H1 (cell line): ENCODE measurements around the gene POLD1. TPM values are rescaled to one million over a fixed set of nuclear protein-coding genes. Genes with fewer than 3 reads are reported as not detected.

Source experiments
- CTCF ChIA-PET: fragments of 300-600 bp; sonication (Branson Sonifier 250); formaldehyde crosslinking; loops from one replicate; lab custom pipeline; 2021; ENCODE audit not compliant: partially characterized antibody; lab: Charles Lee
- POLR2A ChIA-PET: fragments of 300-600 bp; sonication (Branson Sonifier 250); formaldehyde crosslinking; loops from one replicate; lab custom pipeline; 2021; ENCODE audit warnings: inconsistent platforms; ENCODE audit not compliant: partially characterized antibody; lab: Charles Lee
- DNase-seq, 2 experiments: peaks; one replicate each; pipeline versions ENCODE4 v3.0.0 to v3.0.0-alpha.2; 2010 to 2022; ENCODE audit warnings: low spot score in 2 of 2, low read depth in 1 of 2, mixed read lengths in 1 of 2
- FAIRE-seq: peaks from 2 replicates; lab custom pipeline; 2011; peaks lifted over from hg19 to GRCh38; lab: Jason Lieb, UNC
- H2AFZ ChIP-seq: 2 replicates; pipeline ENCODE4 v1.8.1; 2012; ENCODE audit warnings: low read length, inconsistent platforms
- H2AK5ac ChIP-seq: 2 replicates; pipeline ENCODE4 v1.6.1; 2013; ENCODE audit warnings: low read depth, low read length
- H2BK120ac ChIP-seq: replicated peaks from 2 replicates; pipeline ENCODE3; 2013; ENCODE audit warnings: low read depth, low read length, inconsistent platforms
- H2BK12ac ChIP-seq: 2 replicates; pipeline ENCODE4 v1.6.1; 2013; ENCODE audit warnings: low read depth, low read length
- H2BK15ac ChIP-seq: 2 replicates; pipeline ENCODE4 v1.6.1; 2013; ENCODE audit warnings: low read length
- H2BK20ac ChIP-seq: 2 replicates; pipeline ENCODE4 v1.6.1; 2013; ENCODE audit warnings: low read length
- H2BK5ac ChIP-seq: 2 replicates; pipeline ENCODE4 v1.6.1; 2013; ENCODE audit warnings: low read depth, low read length
- H3K14ac ChIP-seq: 2 replicates; pipeline ENCODE4 v1.6.1; 2013; ENCODE audit warnings: inconsistent platforms; ENCODE audit not compliant: insufficient read length
- H3K18ac ChIP-seq: 2 replicates; pipeline ENCODE4 v1.6.1; 2013; ENCODE audit warnings: low read length; ENCODE audit errors: extremely low read depth
- H3K23ac ChIP-seq: 2 replicates; pipeline ENCODE4 v1.6.1; 2013; ENCODE audit warnings: inconsistent platforms; ENCODE audit not compliant: insufficient read length
- H3K23me2 ChIP-seq: 2 replicates; pipeline ENCODE4 v1.6.1; 2013; ENCODE audit warnings: low read depth, low read length
- H3K27ac ChIP-seq: 2 replicates; pipeline ENCODE4 v1.6.1; 2011; ENCODE audit warnings: low read depth, low read length, inconsistent platforms
- H3K27me3 ChIP-seq, 4 experiments: replicated peaks in 1 of 4; 1 replicate in 1 of 4; 2 replicates in 3 of 4; pipeline versions ENCODE4 v1.6.1 to v1.8.1; 2011 to 2013; ENCODE audit warnings: low read length in 3 of 4, mild to moderate bottlenecking in 3 of 4, inconsistent platforms in 2 of 4, mixed read lengths in 2 of 4, moderate library complexity in 1 of 4; ENCODE audit not compliant: control insufficient read depth in 3 of 4, insufficient read depth in 3 of 4; ENCODE audit errors: extremely low read depth in 1 of 4
- H3K36me3 ChIP-seq, 4 experiments: 2 replicates each; pipeline versions ENCODE4 v1.6.1 to v1.8.1; 2011 to 2013; ENCODE audit warnings: mild to moderate bottlenecking in 4 of 4, low read length in 3 of 4, moderate library complexity in 2 of 4, control low read depth in 1 of 4, inconsistent platforms in 1 of 4; ENCODE audit not compliant: insufficient read depth in 4 of 4, control insufficient read depth in 2 of 4
- H3K4ac ChIP-seq: replicated peaks from 2 replicates; pipeline ENCODE3; 2013; ENCODE audit warnings: low read length, low read depth, mixed read lengths, inconsistent platforms; ENCODE audit not compliant: insufficient read length
- H3K4me1 ChIP-seq, 4 experiments: replicated peaks in 1 of 4; 1 replicate in 1 of 4; 2 replicates in 3 of 4; pipeline versions ENCODE4 v1.6.1 to v1.8.1; 2011 to 2013; ENCODE audit warnings: low read length in 3 of 4, inconsistent platforms in 2 of 4, mixed read lengths in 1 of 4; ENCODE audit not compliant: insufficient read depth in 4 of 4, control insufficient read depth in 3 of 4
- H3K4me2 ChIP-seq, 2 experiments: 2 replicates each; pipeline versions ENCODE4 v1.6.1 to v1.8.1; 2011 to 2013; ENCODE audit warnings: low read depth in 2 of 2, low read length in 2 of 2, control low read depth in 1 of 2, inconsistent platforms in 1 of 2, mild to moderate bottlenecking in 1 of 2; ENCODE audit not compliant: insufficient read depth in 1 of 2
- H3K4me3 ChIP-seq, 4 experiments: fragments of 200-600, 300-600 bp in 1 of 4; sonication (generic), shearing (Covaris generic), sonication (Bioruptor Twin) in 1 of 4; 2 replicates each; pipeline versions ENCODE4 v1.5.1 to v1.8.1; 2011 to 2016; ENCODE audit warnings: low read length in 4 of 4, low read depth in 3 of 4, control low read depth in 2 of 4, inconsistent platforms in 2 of 4, mild to moderate bottlenecking in 2 of 4, mixed read lengths in 1 of 4, moderate library complexity in 1 of 4; ENCODE audit not compliant: insufficient read depth in 2 of 4; ENCODE audit errors: extremely low read depth in 1 of 4
- H3K56ac ChIP-seq: replicated peaks from 2 replicates; pipeline ENCODE3; 2013; ENCODE audit warnings: low read depth, mild to moderate bottlenecking, mixed read lengths, low read length, inconsistent platforms; ENCODE audit not compliant: insufficient read length
- H3K79me1 ChIP-seq: 2 replicates; pipeline ENCODE4 v1.6.1; 2013; ENCODE audit warnings: low read depth, low read length, control low read depth
- H3K79me2 ChIP-seq, 2 experiments: 2 replicates each; pipeline versions ENCODE4 v1.6.1 to v1.8.1; 2012 to 2013; ENCODE audit warnings: low read length in 2 of 2, mild to moderate bottlenecking in 2 of 2, inconsistent platforms in 1 of 2; ENCODE audit not compliant: insufficient read depth in 2 of 2, control insufficient read depth in 1 of 2
- H3K9ac ChIP-seq, 4 experiments: replicated peaks in 1 of 4; 1 replicate in 1 of 4; 2 replicates in 3 of 4; pipeline versions ENCODE4 v1.6.1 to v1.8.1; 2011 to 2013; ENCODE audit warnings: low read depth in 3 of 4, low read length in 3 of 4, control low read depth in 2 of 4, mild to moderate bottlenecking in 2 of 4, moderate library complexity in 2 of 4, inconsistent platforms in 1 of 4; ENCODE audit errors: extremely low read depth in 1 of 4
- H3K9me3 ChIP-seq, 2 experiments: 2 replicates each; pipeline versions ENCODE4 v1.6.1 to v1.8.1; 2012 to 2013; ENCODE audit warnings: mild to moderate bottlenecking in 2 of 2, moderate library complexity in 2 of 2, control low read depth in 1 of 2, inconsistent platforms in 1 of 2, low read depth in 1 of 2, low read length in 1 of 2, mixed read lengths in 1 of 2; ENCODE audit not compliant: insufficient read depth in 2 of 2
- H4K20me1 ChIP-seq, 2 experiments: replicated peaks in 1 of 2; 2 replicates each; pipeline versions ENCODE3 to v1.8.1; 2011 to 2013; ENCODE audit warnings: inconsistent platforms in 2 of 2, low read length in 2 of 2, mild to moderate bottlenecking in 1 of 2; ENCODE audit not compliant: insufficient read depth in 2 of 2, control insufficient read depth in 1 of 2
- H4K5ac ChIP-seq: 2 replicates; pipeline ENCODE4 v1.6.1; 2013; ENCODE audit warnings: low read length, low read depth, mixed read lengths, inconsistent platforms; ENCODE audit not compliant: insufficient read length
- H4K8ac ChIP-seq: 2 replicates; pipeline ENCODE4 v1.8.0; 2013; ENCODE audit warnings: mild to moderate bottlenecking, moderate library complexity, low read length, inconsistent platforms; ENCODE audit not compliant: insufficient read depth; ENCODE audit errors: extremely low read depth
- H4K91ac ChIP-seq: replicated peaks from 2 replicates; pipeline ENCODE3; 2013; ENCODE audit warnings: low read length, mixed read lengths, inconsistent platforms; ENCODE audit not compliant: insufficient read length
- POU5F1 ChIP-seq: IDR thresholded peaks from 2 replicates; pipeline ENCODE4 v1.6.1; 2011; ENCODE audit warnings: low read depth, mild to moderate bottlenecking, low read length, moderate library complexity
- WGBS, 2 experiments: shearing (Covaris generic) in 1 of 2; methylation state at CpG; one replicate each; pipeline versions ENCODE4 v1.1.6 to v1.1.7; 2013 to 2015; ENCODE audit warnings: low lambda C conversion rate in 2 of 2, mixed read lengths in 2 of 2, inconsistent platforms in 1 of 2, low coverage in 1 of 2, missing lambda C conversion rate in 1 of 2; ENCODE audit not compliant: insufficient replicate concordance in 2 of 2, insufficient coverage in 1 of 2, insufficient read length in 1 of 2; ENCODE audit errors: extremely low coverage in 1 of 2, missing lambda C conversion rate in 1 of 2; 5-methylcytosine and 5-hydroxymethylcytosine counted together
- polyA plus RNA-seq, 7 experiments: library from polyadenylated mRNA; depleted of rRNA in 3 of 7; stranded (reverse) in 5 of 7; unstranded in 2 of 7; fragments of >200 nt in 5 of 7; fragments of 200-250 nt in 2 of 7; gene quantifications; 1 replicate in 5 of 7; 2 replicates in 1 of 7; 4 replicates in 1 of 7; pipeline versions ENCODE4 v1.2.1 to v1.2.3, GENCODE V29; 2011 to 2013; ENCODE audit warnings: missing spikeins in 2 of 7, mixed read lengths in 2 of 7
- total RNA-seq: library from RNA; stranded (reverse); fragmentation: NEBNext Ultra II Directional; extraction: Animal tissue kit (Norgen Biotek cat#: 25700); gene quantifications from 2 replicates; pipeline ENCODE4 v1.2.1, GENCODE V29; 2021

POLD1 gene
- total and polyA plus RNA-seq, 2 of the 8 experiments (the other 6 are each of a cell fraction or from before 2014, with no cell fraction given): 141 to 142 TPM

DNA sequence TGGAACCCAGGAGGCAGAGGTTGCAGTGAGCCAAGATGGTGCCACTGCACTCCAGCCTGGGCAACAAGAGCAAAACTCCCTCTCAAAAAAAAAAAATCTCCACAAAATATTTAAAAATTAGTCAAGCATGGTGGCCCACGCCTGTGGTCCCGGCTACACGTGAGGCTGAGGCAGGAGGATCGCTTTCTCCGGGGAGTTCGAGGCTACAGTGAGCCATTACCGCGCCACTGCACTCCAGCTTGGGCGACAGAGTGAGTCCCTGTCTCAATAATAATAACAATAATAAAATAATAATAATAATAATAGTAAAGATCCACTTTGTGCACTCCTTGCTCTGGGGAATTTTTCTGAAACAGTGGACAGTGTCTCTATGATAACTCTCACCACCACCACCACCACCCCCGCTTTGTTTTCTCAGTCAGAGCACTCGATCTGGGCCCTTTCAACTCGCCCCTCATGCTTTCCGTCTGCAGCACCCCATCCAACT is 27.4 kb upstream of the POLD1 start:
- Histone ChIP-seq H3K18ac (no peak overlapping the region), H3K23ac (no peak overlapping the region), H3K36me3 (no peaks in the 10 kb centered on the region), H3K56ac (no peak overlapping the region), H3K27ac (no peak overlapping the region), H3K27me3 (no peaks in the 10 kb centered on the region; a peak in 2 of 7 replicates), H3K4me1 (peaks cover 0 to 2% (median 0%) of the 10 kb centered on the region in 4 experiments; a peak in 2 of 7 replicates), H2BK120ac (no peak overlapping the region), H3K23me2 (no peaks in the 10 kb centered on the region), H3K4ac (no peak overlapping the region), H3K9ac (no peak overlapping the region), H2BK20ac (no peak overlapping the region), H4K20me1 (no peaks in the 10 kb centered on the region), H4K91ac (no peak overlapping the region), H3K14ac (no peak overlapping the region), H2AK5ac (no peak overlapping the region), H3K9me3 (no peaks in the 10 kb centered on the region), H2AFZ (no peak overlapping the region), H3K4me2 (no peak overlapping the region), H3K4me3 (no peak overlapping the region), H2BK5ac (no peak overlapping the region), H2BK15ac (no peak overlapping the region), H3K79me2 (no peaks in the 10 kb centered on the region), H4K5ac (no peak overlapping the region), H3K79me1 (no peaks in the 10 kb centered on the region), H4K8ac (no peak overlapping the region), H2BK12ac (no peak overlapping the region)
- CTCF ChIA-PET: interaction anchor here (0.7 to 3.2 kb wide), 31 partner anchors 9 to 566 kb away, joined by 3 to 13 read pairs (median 4); partner anchors contain the start of genes NAPSA and NR1H2
- WGBS, 2 experiments: 63% methylated on average over 13 of the region's 13 CpGs; no CpG with 5 or more reads in 1 of the 2 experiments
- TF ChIP-seq POU5F1: no peak
- POLR2A ChIA-PET: interaction anchor here (0.8 to 1.4 kb wide), 5 partner anchors 13 to 122 kb away, joined by 3 to 4 read pairs (median 3); no protein-coding TSS in a partner anchor
- FAIRE-seq: no peak
- DNase-seq: no peak
